ENCODE measurements around the gene HOXC13.

HOXC13 gene

GRCh38 chr12:53955036-53955775, 16.6 kb downstream of the HOXC13 start:
- DNase-seq (ENCODE audit: low spot score), result no peak

DNA sequence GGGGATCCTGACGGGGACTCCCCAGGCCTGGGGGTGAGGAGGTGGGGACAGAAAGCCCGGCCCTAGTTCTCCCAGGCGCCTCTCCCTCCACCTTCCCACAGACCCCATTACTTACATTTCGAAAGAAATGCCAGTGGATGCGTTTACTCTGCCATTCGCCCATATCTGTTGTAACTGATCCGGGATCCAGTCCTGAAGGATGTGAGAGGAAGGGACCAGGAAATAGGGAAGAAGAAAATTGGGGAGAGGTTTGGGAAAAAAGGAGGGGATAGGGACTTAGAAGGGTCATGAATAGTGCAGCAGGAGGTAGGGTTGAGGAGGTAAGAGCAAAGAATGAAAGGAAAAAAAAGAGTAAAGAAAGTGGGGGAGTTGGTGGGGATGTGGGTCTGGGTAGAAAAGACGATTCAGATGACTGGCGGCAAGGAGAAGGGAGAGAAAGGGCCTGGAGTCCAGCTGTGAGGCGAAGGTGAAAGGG, 17.2 kb downstream of the HOXC13 start:
- no peak for DNase-seq (ENCODE audit: low spot score)

- no peak for DNase-seq (ENCODE audit: low spot score)
Measured at GRCh38 chr12:53956251-53956887, 17.7 kb downstream of the HOXC13 start.

DNA sequence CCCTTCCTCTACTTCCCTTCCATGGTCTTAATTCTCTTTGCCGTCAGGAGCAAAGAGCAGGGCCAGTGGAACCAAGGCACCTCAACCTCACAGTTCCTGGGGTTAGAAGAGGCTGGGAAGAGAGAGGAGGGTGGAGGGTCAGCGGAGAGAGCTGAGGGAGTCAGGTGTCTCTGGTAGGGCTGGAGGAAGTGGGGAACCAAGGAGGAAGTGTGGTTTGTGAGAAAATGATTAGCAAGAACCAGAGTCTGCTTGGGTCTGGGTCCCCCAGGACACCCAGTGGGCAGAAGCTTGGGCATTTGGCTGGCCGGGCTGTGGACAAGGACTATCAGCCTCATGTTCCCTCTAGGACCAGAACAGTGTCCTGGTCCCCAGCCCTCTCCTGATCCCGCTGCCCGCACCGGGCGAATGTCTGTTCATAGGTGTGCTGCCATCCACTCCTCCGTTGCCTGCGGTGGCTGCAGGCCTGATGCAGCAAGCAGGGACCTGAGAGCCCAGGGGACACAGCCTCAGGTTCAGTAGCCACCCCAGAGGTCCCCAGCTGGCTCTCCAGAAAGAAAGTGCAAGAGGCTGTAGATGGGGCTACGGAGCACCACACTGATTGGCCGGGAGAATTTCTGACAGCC, 18.4 kb downstream of the HOXC13 start:
- DNase-seq (ENCODE audit: low spot score), result no peak

GRCh38 chr12:53958128-53958527, 19.5 kb downstream of the HOXC13 start:
- DNase-seq (ENCODE audit: low spot score), result no peak

DNA sequence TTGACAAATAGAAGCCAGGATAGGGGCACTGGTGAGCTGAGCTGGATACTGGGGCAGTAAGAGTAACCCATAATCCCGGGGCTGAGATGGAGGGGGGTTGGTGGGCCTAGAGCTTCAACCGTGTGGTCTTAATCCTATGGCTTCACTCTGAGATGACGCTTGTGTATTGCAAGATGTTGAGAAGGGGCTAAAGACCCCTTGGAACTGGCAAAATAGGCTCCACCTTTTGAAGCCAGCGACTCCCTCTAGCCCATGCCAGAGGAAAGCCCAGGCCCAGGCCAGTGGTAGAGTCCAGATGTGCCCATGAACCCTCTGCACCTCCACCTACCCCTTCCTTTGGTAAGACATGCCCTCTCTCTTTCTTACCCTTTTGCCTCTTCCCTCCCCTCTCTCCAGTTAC, 20.7 kb downstream of the HOXC13 start:
- no peak for DNase-seq (ENCODE audit: low spot score)

- no peak for DNase-seq (ENCODE audit: low spot score)
Measured at GRCh38 chr12:53960187-53961024, 21.8 kb downstream of the HOXC13 start.

DNA sequence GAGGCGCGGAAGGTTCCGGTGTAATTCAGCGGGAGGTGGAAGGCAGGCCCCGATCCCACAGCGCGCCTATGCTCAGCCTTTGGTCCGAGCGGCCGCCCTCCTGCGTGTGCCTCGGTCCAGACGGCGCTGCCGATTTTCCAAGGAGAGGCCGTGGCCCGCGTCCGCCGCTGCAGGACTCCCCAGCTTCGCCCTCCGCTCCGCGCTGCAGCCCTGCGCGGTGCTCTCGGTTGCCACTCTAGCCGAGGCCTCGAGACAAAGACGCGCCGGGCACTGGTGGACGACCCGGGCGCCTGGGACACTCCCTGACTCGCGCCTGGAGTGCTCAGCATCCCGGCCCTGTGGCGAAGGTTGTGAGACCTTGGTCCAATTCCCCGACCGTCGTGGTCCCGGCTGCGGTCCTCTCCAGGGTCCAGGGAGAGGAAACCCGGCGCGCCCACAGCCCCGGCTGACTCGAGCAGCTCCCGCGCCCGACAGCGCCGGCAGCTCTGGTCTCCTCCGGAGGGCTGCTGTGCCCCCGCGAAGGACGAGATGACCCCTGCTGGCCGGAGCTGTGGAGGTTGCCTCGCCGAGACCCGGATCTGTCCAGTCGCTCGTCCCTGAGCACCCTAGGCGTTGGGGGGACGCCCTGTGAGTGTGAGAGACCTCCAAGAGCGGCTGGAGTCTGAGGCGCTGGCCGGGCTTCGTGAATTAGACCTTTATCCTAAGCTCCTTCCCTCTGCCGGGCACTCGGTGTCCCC, 22.6 kb downstream of the HOXC13 start:
- no peak for DNase-seq (ENCODE audit: low spot score)

- DNase-seq (ENCODE audit: low spot score), result no peak
Measured at GRCh38 chr12:53963005-53963404, 24.4 kb downstream of the HOXC13 start.

DNA sequence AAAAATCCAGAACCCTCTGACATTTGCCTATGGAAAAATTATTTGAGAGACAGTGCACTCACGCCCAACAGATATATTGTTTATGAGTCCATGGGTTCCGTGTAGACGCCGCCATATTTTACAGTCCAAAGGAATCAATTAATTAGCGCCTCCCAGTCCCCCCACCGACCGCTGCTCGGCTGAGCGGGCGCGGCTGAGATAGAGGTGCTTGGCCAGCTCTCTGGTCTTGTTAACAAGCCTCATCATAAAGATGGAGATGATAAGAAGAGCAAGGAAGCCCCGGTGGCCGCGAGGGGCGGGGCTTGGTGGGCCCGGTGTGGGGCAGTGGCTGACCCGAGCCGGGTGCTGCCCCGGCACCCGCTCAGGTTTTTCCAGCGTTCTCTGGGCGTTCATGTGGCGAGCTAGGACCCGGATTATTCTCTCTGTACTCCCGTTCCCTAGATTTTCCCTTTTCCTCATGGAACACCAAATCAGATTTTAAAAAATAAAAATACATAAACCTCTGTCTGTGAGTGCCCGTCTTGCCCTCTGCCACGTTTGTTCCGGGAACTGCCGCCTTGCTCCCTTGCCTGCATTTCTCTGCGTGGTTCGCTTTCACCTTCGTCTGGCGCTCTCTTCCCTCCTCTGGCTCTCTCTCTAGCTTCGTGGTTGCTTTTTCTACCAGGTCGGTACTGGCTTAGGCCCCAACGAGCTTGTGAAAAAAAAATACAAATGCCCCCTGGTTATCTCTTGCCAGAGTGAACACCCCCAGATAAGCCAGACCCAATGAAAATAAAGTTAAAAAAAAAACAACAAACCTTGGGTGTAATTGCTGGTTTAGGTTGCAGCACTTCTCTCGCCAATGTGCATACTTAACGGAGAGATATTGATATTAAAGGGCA, 25.0 kb downstream of the HOXC13 start:
- no peak for DNase-seq (ENCODE audit: low spot score)

DNA sequence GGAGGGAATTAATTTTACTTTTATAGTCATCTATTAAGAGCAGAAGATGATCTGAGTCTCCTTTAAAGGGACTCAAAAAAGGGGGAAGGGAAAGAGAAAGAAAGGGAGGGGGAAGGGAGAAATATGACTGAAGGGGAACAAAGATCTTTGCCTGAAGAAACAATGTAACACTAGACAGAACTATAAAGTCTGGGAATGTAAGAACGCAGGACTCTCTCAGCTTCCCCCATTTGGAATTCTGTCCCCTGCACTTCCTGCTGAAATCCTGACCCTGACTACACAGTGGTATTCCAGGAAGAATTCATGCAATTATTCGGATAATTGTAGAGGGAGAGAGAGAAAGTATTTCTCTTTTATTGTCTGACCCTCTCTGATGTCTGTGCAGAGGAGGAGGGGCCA, 25.7 kb downstream of the HOXC13 start:
- no peak for DNase-seq (ENCODE audit: low spot score)

- DNase-seq (ENCODE audit: low spot score), result no peak
Measured at GRCh38 chr12:53965281-53966084, 26.9 kb downstream of the HOXC13 start.

- no peak for DNase-seq (ENCODE audit: low spot score)
Measured at GRCh38 chr12:53966085-53966384, 27.4 kb downstream of the HOXC13 start.

DNA sequence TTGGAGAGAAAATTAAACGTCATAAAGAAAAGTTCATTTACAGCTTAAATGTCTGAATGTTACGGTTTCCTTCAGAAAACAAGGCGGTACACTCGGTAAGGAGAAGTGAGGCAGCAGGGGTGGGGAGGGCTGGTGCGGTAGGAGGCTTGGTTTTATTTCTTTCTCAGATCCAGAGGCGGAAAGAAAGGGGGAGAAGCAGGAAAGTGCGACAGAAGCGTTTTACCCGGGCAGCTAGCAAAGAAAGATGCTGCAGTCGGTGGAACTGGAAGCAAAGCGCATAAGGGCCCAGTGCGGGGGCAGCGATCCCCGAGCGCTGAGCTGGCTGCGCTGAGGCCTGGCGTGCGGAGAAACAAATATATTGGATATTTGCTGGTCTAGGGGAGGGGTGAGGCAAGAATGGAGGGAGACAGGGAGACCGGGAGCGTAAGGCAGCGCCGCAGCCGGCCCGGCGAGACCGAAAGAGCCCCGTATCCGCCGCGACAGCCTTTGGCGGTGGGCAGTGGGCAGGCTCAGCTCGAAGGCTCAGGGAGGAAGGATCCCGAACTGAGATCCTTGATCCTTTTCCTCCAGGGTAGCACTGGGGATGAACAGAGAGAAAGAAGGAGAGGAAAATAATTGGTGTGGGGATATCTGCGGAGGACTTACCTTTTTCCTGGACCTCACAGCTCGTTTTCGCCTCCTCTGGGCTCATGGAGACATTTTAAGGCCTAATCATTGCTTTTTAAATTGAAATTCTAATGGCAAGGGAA, 27.9 kb downstream of the HOXC13 start:
- no peak for DNase-seq (ENCODE audit: low spot score)

DNA sequence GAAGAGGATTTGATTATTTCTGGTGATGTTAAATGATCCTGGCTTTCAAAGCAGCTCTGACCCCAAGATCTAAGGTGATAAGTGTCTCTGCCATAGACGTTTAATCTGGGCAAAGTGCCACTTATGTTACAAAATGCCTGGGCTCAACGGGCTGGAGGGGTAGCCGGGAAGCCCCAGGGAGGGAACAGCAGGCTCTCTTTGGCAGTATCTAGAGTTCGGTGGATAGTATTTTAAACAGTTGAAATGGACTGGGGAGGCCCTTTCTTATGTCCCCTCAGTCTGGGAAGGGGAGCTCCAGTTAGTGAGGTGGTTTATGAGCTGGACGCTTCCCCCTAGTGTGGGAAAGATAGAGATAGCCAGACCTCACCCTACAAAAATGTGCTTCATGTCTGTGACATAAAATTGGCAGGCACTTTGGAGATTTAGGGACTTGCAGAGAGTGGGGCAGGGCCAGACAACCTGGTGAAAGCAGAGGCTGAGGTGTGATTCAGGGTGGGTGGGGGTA, 28.8 kb downstream of the HOXC13 start:
- DNase-seq (ENCODE audit: low spot score), result no peak

- no peak for DNase-seq (ENCODE audit: low spot score)
Measured at GRCh38 chr12:53968214-53969127, 29.8 kb downstream of the HOXC13 start.

DNA sequence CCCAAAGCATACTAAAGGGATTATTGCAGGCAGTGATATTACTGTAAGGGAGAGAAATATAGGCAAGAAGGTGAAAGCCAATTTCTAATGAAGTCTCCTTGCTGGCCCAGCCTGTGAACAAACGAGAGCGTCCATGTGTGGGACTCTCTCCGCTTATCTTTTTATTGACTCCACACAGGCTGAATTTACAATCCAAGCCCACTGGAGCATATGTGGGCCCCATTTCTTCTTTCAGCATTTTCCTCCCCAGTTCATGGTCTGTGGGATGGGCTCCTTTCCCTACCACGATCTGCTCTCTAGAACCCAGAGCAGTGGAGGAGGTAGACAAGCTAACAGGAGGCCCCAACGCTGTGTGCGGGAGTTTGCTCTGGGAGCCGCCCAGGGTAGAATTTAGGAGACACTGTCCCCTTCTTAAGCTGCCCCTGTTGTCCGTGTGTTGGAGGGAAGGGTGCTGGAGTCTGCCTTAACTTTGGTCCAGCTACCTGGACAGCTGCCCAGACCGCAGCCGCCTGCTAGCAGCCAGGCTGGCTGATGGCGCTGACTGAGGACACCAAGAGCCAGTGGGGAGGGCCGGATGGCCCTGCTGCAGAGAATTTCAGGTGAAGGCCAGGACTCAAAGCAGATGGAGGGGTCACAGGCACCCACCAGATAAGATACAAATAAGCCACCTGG, 31.1 kb downstream of the HOXC13 start:
- DNase-seq (ENCODE audit: low spot score), result no peak

All from left forelimb (tissue), 1 donor.